ENCODE measurements around the gene ARRDC3. TPM values are rescaled to one million over a fixed set of nuclear protein-coding genes. Genes with fewer than 3 reads are reported as not detected.

ARRDC3 gene
- total and polyA plus RNA-seq, 2 of the 8 experiments (the other 6 are each of a cell fraction or from before 2014, with no cell fraction given): 2.9 to 5.7 TPM

DNA sequence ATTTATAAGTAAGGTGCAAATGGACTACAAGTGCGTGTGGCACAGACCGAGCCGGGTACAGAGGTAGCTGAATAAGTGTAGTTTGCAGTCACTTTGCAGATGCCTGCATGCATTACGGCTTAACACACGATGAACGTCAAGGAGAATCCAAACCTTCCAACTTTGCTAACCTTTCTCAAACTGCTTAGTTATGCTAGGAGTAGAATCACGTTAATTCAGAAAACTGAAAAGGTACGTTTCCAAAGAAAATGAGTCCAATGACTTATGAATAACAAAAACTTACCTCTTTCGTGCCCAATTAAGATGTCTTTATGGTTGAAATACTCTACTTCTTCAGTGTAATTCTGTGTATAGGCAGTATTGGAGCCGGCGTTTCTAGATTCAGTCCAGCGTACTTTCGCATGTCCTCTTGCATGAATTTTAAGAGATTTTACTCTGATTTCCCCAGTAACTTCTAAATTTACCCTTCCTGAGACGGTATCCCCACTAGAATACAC lies 539 bp downstream of the ARRDC3 start (continued):
- TF ChIP-seq TAF7 (optimal IDR thresholded peaks at IDR 0.05; ENCODE audit: borderline replicate concordance, low read depth, low read length) (peak; percentile 56), BRCA1 (IDR thresholded peaks at IDR 0.05; ENCODE audit: low read depth, low read length) (no peak), POU5F1 (IDR thresholded peaks at IDR 0.05; ENCODE audit: low read depth, low read length) (no peak), SIN3A (conservative IDR thresholded peaks at IDR 0.05 in 1 of 2, IDR thresholded peaks at IDR 0.05 in 1 of 2; ENCODE audit: low read depth in 1 of 2, low read length in 2 of 2) (peak in 1 of 2 experiments; percentile 48; a peak in 1 of 4 replicates), POLR2AphosphoS5 (IDR thresholded peaks at IDR 0.05; ENCODE audit: low read depth, low read length) (peak; percentile 98), POLR2A (IDR thresholded peaks at IDR 0.05; ENCODE audit: control extremely low read depth in 1 of 2, low read depth in 2 of 2, low read length in 2 of 2) (peak; percentile 73 to 80)
